OCI-LY1 (cell line): ENCODE data around the gene NOM1.

Experiments
- H2AFZ ChIP-seq: fragments of 200-600 bp; sonication (generic), shearing (Covaris generic); 2 replicates; pipeline ENCODE4 v1.6.0; 2014; ENCODE audit warnings: antibody characterized with exemption, mild to moderate bottlenecking, low read length
- H3F3A ChIP-seq: fragments of 200-600 bp; sonication (generic), shearing (Covaris generic); 2 replicates; pipeline ENCODE4 v1.6.0; 2014; ENCODE audit warnings: mild to moderate bottlenecking, antibody characterized with exemption, low read length, moderate library complexity; ENCODE audit not compliant: insufficient read depth
- H3K27ac ChIP-seq: fragments of 200-600 bp; sonication (generic); 2 replicates; pipeline ENCODE4 v1.5.1; 2014; ENCODE audit warnings: low read length, mixed run types, mild to moderate bottlenecking, low read depth; ENCODE audit not compliant: poor library complexity, severe bottlenecking
- H3K27me3 ChIP-seq: fragments of 200-600 bp; sonication (generic); 2 replicates; pipeline ENCODE4 v1.6.0; 2014; ENCODE audit warnings: antibody characterized with exemption, mild to moderate bottlenecking, low read length, moderate library complexity; ENCODE audit not compliant: insufficient read depth
- H3K36me3 ChIP-seq: fragments of 200-600 bp; sonication (generic); 2 replicates; pipeline ENCODE4 v1.6.1; 2014; ENCODE audit warnings: mild to moderate bottlenecking, antibody characterized with exemption, low read length, moderate library complexity, mixed read lengths; ENCODE audit not compliant: insufficient read depth
- H3K4me1 ChIP-seq: fragments of 200-600 bp; sonication (generic); 2 replicates; pipeline ENCODE4 v1.5.1; 2014; ENCODE audit warnings: mild to moderate bottlenecking, low read length, moderate library complexity; ENCODE audit not compliant: insufficient read depth, severe bottlenecking
- H3K4me2 ChIP-seq: fragments of 200-600 bp; sonication (generic), shearing (Covaris generic); 2 replicates; pipeline ENCODE4 v1.6.1; 2014; ENCODE audit warnings: low read length
- H3K4me3 ChIP-seq: fragments of 200-600 bp; sonication (generic); 2 replicates; pipeline ENCODE4 v1.5.1; 2014; ENCODE audit warnings: low read length, low read depth, mild to moderate bottlenecking, mixed read lengths; ENCODE audit not compliant: poor library complexity, severe bottlenecking
- H3K79me2 ChIP-seq: fragments of 200-600 bp; shearing (Covaris generic); 2 replicates; pipeline ENCODE4 v1.6.1; 2016; ENCODE audit warnings: mixed run types, low read length, mixed read lengths; ENCODE audit not compliant: insufficient read depth
- H3K9ac ChIP-seq: fragments of 200-600 bp; sonication (generic), shearing (Covaris generic); 2 replicates; pipeline ENCODE4 v1.6.1; 2014; ENCODE audit warnings: mild to moderate bottlenecking, low read length, mixed read lengths
- H3K9me2 ChIP-seq: fragments of 200-600 bp; sonication (generic), shearing (Covaris generic); 2 replicates; pipeline ENCODE4 v1.6.1; 2014; ENCODE audit warnings: low read depth, mild to moderate bottlenecking, low read length, mixed read lengths
- H3K9me3 ChIP-seq: fragments of 200-600 bp; shearing (Covaris generic); 2 replicates; pipeline ENCODE4 v1.6.1; 2014; ENCODE audit warnings: low read length, mixed read lengths
- H4K20me1 ChIP-seq: fragments of 200-600 bp; sonication (generic), shearing (Covaris generic); 2 replicates; pipeline ENCODE4 v1.6.0; 2016; ENCODE audit warnings: mild to moderate bottlenecking, low read length; ENCODE audit not compliant: insufficient read depth
- CTCF ChIP-seq: fragments of 200-600 bp; sonication (generic), shearing (Covaris generic); IDR thresholded peaks from 2 replicates; pipeline ENCODE4 v1.5.1; 2017; ENCODE audit warnings: mild to moderate bottlenecking, antibody characterized with exemption, low read length, moderate library complexity, mixed read lengths
- EZH2 ChIP-seq: fragments of 200-600 bp; sonication (generic), shearing (Covaris generic); IDR thresholded peaks from 2 replicates; pipeline ENCODE4 v1.8.0; 2017; ENCODE audit warnings: borderline replicate concordance, mixed run types, mild to moderate bottlenecking, antibody characterized with exemption, low read length, moderate library complexity, mixed read lengths

Gene NOM1

GRCh38 chr7:156927571-156928405 is 21.7 kb upstream of the NOM1 start:
- Histone ChIP-seq H3K36me3 (no peaks in the 10 kb centered on the region), H3K4me3 (no peak overlapping the region), H3K9me2 (no peaks in the 10 kb centered on the region), H3K9ac (no peak overlapping the region), H3K27me3 (no peaks in the 10 kb centered on the region), H3K4me1 (peaks cover 18% of the 10 kb centered on the region), H3K27ac (no peak overlapping the region), H3F3A (no peaks in the 10 kb centered on the region), H2AFZ (no peak overlapping the region), H3K9me3 (no peaks in the 10 kb centered on the region), H3K4me2 (no peak overlapping the region), H3K79me2 (no peaks in the 10 kb centered on the region), H4K20me1 (no peaks in the 10 kb centered on the region)
- TF ChIP-seq CTCF (no peak), EZH2 (no peak)

GRCh38 chr7:156928406-156928747 is 21.1 kb upstream of the NOM1 start:
- no peak overlapping the region for H3K4me2 ChIP-seq

DNA sequence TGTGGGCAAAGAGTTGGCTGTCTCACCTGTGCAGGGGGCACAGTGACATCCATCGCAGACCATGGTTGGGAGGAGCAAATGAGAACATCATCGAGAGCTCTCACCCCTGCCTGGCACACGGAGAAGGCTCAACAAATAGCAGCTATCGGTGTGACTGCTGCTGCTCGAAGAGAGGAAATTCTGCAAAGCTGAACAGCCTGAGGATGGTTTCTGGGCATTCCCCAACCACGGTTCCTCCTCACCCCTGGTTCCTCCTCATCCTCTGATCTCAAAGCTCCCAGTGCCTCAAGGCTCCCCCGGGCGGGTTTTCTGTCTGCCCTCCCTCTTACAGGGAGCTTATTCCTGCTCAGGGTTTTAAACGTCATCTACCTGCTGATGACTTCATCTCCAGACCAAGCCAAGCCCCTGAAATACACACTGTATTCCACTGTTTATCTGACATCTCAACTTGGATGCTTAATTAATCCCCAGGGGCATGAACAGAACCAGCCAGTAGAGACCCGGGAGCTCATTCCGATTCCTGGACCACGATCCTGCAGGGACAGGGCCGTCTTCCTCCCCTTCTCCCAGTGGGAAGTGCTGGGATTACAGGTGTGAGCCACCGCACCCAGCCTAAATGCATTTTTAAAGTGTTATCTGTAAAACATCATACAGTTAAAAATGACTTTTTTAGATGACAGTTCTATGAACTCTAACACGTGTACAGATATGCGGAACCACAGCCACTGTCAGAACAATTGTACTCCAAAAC is 19.5 kb upstream of the NOM1 start:
- no peaks in the 10 kb centered on the region for H3K27me3 ChIP-seq
- no peaks in the 10 kb centered on the region for H3F3A ChIP-seq
- no peaks in the 10 kb centered on the region for H3K9me2 ChIP-seq
- H3K9me3 ChIP-seq = no peaks in the 10 kb centered on the region
- H3K9ac ChIP-seq = no peak overlapping the region
- no peaks in the 10 kb centered on the region for H3K36me3 ChIP-seq
- H3K4me1 ChIP-seq = peaks cover 11% of the 10 kb centered on the region
- H3K79me2 ChIP-seq = no peaks in the 10 kb centered on the region
- no peak overlapping the region for H2AFZ ChIP-seq
- no peak overlapping the region for H3K27ac ChIP-seq
- no peak overlapping the region for H3K4me3 ChIP-seq
- TF ChIP-seq EZH2 = no peak
- no peak for TF ChIP-seq CTCF
- no peaks in the 10 kb centered on the region for H4K20me1 ChIP-seq
- H3K4me2 ChIP-seq = no peak overlapping the region

More at GRCh38 chr7:156928406-156928747, 21.1 kb upstream of the NOM1 start:
- no peaks in the 10 kb centered on the region for H3K9me2 ChIP-seq
- no peaks in the 10 kb centered on the region for H3K9me3 ChIP-seq
- no peak overlapping the region for H2AFZ ChIP-seq
- no peaks in the 10 kb centered on the region for H3K27me3 ChIP-seq
- H3K36me3 ChIP-seq = no peaks in the 10 kb centered on the region
- H3K4me1 ChIP-seq = peaks cover 13% of the 10 kb centered on the region
- no peaks in the 10 kb centered on the region for H3K79me2 ChIP-seq
- TF ChIP-seq CTCF (no peak), EZH2 (no peak)
- no peak overlapping the region for H3K4me3 ChIP-seq
- H3F3A ChIP-seq = no peaks in the 10 kb centered on the region
- H4K20me1 ChIP-seq = no peaks in the 10 kb centered on the region
- no peak overlapping the region for H3K27ac ChIP-seq
- H3K9ac ChIP-seq = no peak overlapping the region
